Activated naive CD8-positive, alpha-beta T cell treated with anti-CD3 and anti-CD28 coated beads for 36 hours (primary cell): ENCODE measurements around the gene EPHA1. TPM values are rescaled to one million over a fixed set of nuclear protein-coding genes. Genes with fewer than 3 reads are reported as not detected.

Experiments
- DNase-seq: peaks from one replicate; pipeline ENCODE4 v3.0.0; 2021
- H3K27ac Mint-ChIP-seq: one replicate; pipeline ENCODE4 v1.8.0; 2022; ENCODE audit warnings: mild to moderate bottlenecking, moderate library complexity, mixed read lengths
- H3K27me3 Mint-ChIP-seq: one replicate; pipeline ENCODE4 v1.8.0; 2022; ENCODE audit warnings: mild to moderate bottlenecking, mixed read lengths
- H3K36me3 Mint-ChIP-seq: one replicate; pipeline ENCODE4 v1.8.0; 2021; ENCODE audit warnings: mild to moderate bottlenecking, mixed read lengths
- H3K4me1 Mint-ChIP-seq: one replicate; pipeline ENCODE4 v1.8.0; 2021; ENCODE audit warnings: mixed read lengths
- H3K4me3 Mint-ChIP-seq: one replicate; pipeline ENCODE4 v1.8.0; 2022; ENCODE audit warnings: mild to moderate bottlenecking, moderate library complexity, mixed read lengths
- H3K9me3 Mint-ChIP-seq: one replicate; pipeline ENCODE4 v1.8.0; 2022; ENCODE audit warnings: mixed read lengths
- total RNA-seq, 2 experiments: library from RNA; stranded (reverse); gene quantifications; one replicate each; pipeline ENCODE4 v1.2.3, GENCODE V29; 2021

The EPHA1 gene
- total RNA-seq, 2 experiments from 2014 or later, result 2.3 to 3.4 TPM

DNA sequence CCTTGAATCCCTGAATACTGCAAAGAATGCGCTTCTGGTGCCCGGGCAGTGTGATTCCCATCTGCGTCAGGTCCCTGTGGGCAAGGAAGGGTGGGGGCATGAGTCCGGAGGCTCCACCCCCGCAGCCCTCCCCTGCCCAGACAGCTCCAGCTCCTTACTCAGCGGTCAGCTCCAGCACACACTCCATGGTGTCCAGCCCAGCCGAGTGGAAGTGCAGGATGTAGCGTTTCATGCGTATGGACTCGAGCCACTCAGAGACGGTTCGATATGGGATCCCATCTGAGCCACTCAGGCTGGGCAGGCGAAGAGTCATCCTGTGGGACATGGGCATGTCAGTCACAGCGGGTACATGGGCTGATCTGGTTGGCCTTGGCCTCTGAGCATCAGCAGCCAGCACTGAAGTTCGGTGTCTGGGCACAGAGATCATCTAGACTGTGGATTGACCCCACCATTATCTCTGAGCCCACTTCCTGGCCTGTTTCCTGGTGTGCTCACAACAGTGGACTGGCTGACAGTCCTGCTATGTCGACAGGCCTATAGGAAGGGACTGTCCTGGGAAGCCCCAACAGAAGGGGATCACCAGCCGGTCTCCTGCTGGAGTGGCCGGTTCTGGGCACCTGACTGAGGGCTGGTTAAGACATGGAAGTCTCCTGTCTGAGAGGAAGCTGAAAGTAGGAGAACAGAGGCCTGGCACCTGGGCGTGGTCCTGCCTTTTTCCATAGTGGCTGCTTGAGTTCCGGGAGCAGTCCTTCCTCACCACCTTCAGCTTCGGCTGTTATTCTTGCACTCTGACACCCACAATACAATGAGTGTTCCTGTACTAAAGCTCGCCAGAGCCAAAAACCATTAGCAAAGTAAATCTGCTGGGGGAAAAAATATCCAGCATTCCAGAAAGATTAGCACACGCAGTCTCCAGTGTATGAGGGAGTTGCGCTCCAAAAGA is 16.9 kb downstream of the EPHA1 start:
- peaks cover 10% of the 10 kb centered on the region for H3K36me3 Mint-ChIP-seq

DNA sequence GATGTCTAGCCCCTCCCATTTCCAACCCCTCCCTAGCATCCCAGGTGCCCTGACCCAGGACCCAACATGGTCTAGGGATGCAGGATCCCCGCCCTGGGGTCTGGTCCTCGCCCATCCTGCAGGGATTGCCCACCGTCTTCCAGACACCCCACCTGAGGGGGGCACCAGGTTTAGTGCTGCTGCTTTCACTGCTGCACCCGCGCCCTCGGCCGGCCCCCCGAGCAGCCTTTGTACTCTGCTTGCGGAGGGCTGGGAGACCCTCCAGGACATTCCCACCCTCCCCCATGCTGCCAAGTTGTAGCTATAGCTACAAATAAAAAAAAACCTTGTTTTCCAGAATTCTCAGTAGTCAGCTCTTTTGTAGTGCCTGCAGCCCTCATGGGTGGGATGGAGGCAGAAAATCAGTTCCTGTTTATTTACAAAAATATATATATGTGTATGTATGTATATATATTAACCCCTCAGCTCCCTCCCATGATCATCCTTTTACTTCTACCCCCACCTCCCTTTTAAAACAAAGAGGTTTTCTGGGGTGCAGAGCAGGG is 17.8 kb downstream of the EPHA1 start:
- Mint-ChIP-seq H3K27ac (no peak overlapping the region), H3K4me3 (no peak overlapping the region), H3K36me3 (peaks cover 10% of the 10 kb centered on the region), H3K9me3 (no peaks in the 10 kb centered on the region), H3K27me3 (no peaks in the 10 kb centered on the region), H3K4me1 (peaks cover 15% of the 10 kb centered on the region)
- DNase-seq, result no peak

More for the DNA sequence above, 16.9 kb downstream of the EPHA1 start:
- H3K27me3 Mint-ChIP-seq, result no peaks in the 10 kb centered on the region
- no peak overlapping the region for H3K4me3 Mint-ChIP-seq
- no peak for DNase-seq
- no peak overlapping the region for H3K27ac Mint-ChIP-seq
- peaks cover 15% of the 10 kb centered on the region for H3K4me1 Mint-ChIP-seq
- H3K9me3 Mint-ChIP-seq, result no peaks in the 10 kb centered on the region

DNA sequence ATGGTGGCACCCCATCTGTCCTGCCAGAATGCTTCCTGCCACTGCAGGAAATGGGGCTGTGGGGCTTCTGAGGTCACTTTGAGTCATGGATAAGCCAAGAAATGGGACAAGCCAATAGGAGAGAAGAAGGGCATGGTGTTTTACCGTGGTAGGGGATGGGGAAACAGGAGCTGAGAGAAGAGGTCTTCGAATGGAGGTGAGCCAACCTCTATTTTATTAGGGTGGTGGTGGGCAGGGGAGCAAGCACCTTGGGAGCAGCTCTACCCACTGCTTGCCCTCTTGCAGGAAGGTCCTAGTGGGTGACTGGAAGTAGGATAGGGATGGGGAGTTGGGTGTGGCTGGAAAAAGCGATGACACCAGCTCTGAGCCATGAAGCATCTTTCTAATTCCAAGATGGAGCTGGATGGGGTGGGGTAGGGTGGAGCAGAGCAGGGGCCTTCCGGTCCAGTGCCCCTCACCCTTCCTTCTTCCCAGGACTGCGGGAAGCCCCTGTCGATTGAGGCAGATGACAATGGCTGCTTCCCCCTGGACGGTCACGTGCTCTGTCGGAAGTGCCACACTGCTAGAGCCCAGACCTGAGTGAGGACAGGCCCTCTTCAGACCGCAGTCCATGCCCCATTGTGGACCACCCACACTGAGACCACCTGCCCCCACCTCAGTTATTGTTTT is 18.4 kb downstream of the EPHA1 start:
- peak overlapping the region; percentile 57 for H3K27ac Mint-ChIP-seq
- no peaks in the 10 kb centered on the region for H3K27me3 Mint-ChIP-seq
- peaks cover 15% of the 10 kb centered on the region for H3K4me1 Mint-ChIP-seq
- DNase-seq, result no peak
- H3K4me3 Mint-ChIP-seq, result no peak overlapping the region
- H3K9me3 Mint-ChIP-seq, result no peaks in the 10 kb centered on the region
- peaks cover 10% of the 10 kb centered on the region for H3K36me3 Mint-ChIP-seq

DNA sequence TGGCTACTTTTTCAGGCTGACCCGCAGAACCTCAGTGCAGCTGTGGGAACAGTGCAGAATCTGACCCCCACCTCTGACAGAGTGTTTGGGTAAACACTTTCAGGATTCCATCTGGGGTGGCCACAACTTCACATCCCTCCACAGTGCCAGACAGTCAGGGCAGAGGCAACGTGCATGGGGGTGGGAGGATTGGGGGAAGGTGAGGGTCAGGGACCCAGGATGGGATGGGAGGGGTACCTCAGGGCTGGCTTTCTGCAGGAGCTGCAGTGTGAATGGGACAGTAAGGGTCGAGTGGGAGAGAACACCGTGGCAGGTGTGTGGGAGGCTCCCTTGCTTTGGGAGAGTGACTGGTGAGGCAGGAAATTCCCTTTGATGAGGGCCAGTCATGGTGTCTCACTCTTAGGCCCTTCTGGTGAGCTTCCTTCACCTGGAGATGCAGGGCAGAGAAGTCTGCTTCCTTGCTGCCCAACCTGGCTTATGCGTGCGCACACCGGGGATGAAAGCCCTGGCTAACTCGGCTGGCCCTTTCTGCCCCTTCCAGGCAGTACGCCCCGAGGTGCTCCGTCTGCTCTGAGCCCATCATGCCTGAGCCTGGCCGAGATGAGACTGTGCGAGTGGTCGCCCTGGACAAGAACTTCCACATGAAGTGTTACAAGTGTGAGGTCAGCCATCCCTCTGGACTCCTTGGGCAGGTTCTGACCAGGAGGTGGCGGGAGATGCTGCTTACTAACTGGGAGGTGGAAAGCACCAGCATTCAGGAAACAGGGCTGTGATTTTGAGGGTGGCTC is 19.1 kb downstream of the EPHA1 start:
- no peaks in the 10 kb centered on the region for H3K27me3 Mint-ChIP-seq
- no peak overlapping the region for H3K4me3 Mint-ChIP-seq
- H3K27ac Mint-ChIP-seq, result peak overlapping the region; percentile 59
- peaks cover 9% of the 10 kb centered on the region for H3K4me1 Mint-ChIP-seq
- no peak for DNase-seq
- H3K9me3 Mint-ChIP-seq, result no peaks in the 10 kb centered on the region
- H3K36me3 Mint-ChIP-seq, result peaks cover 10% of the 10 kb centered on the region

DNA sequence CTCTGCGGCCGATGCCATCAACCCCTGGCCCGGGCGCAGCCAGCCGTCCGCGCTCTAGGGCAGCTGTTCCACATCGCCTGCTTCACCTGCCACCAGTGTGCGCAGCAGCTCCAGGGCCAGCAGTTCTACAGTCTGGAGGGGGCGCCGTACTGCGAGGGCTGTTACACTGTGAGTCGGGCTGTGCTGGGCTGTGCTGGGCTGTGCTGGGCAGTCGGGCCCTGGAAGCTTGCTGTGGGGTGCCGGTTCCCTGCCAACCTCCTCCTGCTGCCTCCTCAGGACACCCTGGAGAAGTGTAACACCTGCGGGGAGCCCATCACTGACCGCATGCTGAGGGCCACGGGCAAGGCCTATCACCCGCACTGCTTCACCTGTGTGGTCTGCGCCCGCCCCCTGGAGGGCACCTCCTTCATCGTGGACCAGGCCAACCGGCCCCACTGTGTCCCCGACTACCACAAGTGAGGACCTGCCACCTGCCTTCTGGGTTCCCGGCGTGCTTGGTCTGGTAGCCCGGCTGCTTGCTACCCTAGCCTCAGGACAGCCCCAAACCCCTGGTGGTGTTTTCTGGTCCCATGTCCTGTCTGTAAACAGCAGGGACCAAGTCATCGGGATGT is 20.1 kb downstream of the EPHA1 start:
- Mint-ChIP-seq H3K4me1 (peaks cover 9% of the 10 kb centered on the region), H3K4me3 (no peak overlapping the region), H3K27me3 (no peaks in the 10 kb centered on the region), H3K27ac (peak overlapping the region; percentile 20), H3K36me3 (peaks cover 8% of the 10 kb centered on the region), H3K9me3 (no peaks in the 10 kb centered on the region)
- DNase-seq, result no peak

DNA sequence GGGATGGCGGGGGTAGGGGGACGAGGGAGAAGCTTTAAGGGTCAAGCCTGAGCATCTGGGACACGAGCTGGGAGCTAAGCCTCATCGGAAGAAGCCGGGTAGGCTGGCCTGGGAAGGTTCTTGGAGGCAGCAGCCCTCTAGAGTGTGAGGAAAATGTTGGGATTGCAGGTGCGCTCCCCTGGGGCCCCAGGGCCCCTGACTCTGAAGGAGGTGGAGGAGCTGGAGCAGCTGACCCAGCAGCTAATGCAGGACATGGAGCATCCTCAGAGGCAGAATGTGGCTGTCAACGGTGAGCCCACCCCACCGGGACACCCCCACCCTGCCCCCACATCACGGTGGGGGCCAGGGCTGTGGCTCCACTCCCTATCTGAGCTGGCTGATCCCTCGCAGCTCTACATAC is 20.6 kb downstream of the EPHA1 start:
- Mint-ChIP-seq H3K4me1 (peaks cover 10% of the 10 kb centered on the region), H3K36me3 (peaks cover 10% of the 10 kb centered on the region), H3K27me3 (no peaks in the 10 kb centered on the region), H3K27ac (no peak overlapping the region), H3K9me3 (no peaks in the 10 kb centered on the region), H3K4me3 (no peak overlapping the region)
- no peak for DNase-seq

DNA sequence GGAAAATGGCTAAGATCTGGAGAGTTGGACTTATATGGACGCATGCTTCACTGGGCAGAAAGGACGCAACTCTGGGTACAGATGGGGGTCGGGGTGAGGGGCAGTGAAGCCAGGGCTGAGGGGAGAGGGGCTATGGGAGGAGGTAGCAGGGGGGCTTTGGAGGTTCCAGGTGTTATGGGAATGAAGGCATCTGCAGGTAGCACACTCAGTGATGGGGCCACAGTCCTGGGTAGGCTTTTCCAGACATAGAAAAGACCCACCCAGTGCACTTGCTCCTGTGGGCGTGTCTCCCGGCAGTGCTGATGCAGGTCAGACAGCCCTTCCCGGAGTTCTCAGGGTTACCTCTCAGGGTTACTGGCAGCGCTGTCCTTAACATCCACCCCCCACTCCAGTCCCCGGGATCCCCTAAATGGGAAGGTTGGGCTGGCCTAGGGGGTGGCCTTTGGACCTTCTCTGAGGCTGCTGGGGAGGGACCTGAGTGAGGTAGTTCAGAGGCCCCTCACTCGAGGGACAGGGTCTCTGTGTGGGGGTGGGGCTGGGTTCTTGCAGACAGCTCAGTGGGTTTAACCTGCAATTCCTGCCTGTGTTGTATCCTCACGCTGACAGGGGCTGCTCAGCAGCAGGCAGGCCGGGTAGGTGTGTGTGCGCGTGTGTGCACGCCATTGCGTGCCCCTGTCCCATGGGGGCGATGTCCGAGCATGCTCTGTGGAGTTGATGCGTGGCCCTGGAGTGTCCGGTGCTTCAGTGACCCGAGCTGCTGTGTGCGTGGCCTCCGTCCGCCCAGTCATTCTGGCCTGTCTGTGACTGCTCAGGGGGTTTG is 21.3 kb downstream of the EPHA1 start:
- Mint-ChIP-seq H3K9me3 (no peaks in the 10 kb centered on the region), H3K4me3 (no peak overlapping the region)

DNA sequence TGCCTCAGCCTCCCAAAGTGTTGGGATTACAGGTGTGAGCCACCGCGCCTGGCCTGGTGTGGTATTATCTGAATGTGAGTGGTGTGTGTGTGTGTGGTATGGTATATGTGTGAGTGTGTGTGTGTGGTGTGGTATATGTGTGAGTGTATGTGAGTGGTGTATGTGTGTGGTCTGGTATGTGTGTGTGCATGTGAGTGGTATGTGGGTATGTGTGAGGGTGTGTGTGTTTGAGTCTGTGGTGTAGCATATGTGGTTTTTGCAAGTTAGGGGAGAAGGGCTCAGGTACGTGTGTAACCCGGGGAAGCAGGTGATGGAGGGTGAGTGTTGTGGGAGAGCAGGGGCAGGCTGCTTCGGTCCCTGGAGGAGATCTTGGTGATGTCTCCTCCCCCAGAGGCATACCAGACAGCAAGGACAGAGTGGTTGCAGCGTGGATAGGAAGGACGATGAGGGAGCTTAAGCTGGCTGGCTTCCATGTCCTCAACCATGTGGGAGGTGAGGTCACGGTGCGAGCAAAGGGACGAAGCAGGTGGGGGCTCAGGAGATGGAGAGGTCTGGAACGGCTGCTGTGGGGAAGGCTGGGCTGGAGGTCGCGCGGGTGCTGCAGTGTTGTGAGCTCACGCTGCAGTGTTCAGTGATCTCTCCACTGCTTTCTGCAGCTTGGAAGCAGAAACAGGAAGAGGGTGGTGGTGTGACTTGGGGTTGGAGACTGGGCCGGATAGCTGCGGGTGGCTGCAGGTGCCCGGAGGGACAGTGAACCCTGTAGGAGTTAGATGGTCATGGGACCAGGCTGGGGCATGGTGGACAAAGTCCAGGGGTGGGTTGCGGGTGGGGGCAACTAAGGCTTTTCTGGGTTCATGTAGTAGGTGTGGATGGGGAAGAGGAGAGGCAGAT is 22.5 kb downstream of the EPHA1 start:
- H3K27ac Mint-ChIP-seq, result no peak overlapping the region
- H3K4me1 Mint-ChIP-seq, result peaks cover 18% of the 10 kb centered on the region
- peak; percentile 29 for DNase-seq
- peaks cover 15% of the 10 kb centered on the region for H3K36me3 Mint-ChIP-seq
- H3K9me3 Mint-ChIP-seq, result no peaks in the 10 kb centered on the region
- no peak overlapping the region for H3K4me3 Mint-ChIP-seq
- H3K27me3 Mint-ChIP-seq, result no peaks in the 10 kb centered on the region

More for the DNA sequence above, 21.3 kb downstream of the EPHA1 start:
- DNase-seq, result no peak
- Mint-ChIP-seq H3K36me3 (peaks cover 15% of the 10 kb centered on the region), H3K4me1 (peaks cover 17% of the 10 kb centered on the region), H3K27ac (no peak overlapping the region), H3K27me3 (no peaks in the 10 kb centered on the region)

DNA sequence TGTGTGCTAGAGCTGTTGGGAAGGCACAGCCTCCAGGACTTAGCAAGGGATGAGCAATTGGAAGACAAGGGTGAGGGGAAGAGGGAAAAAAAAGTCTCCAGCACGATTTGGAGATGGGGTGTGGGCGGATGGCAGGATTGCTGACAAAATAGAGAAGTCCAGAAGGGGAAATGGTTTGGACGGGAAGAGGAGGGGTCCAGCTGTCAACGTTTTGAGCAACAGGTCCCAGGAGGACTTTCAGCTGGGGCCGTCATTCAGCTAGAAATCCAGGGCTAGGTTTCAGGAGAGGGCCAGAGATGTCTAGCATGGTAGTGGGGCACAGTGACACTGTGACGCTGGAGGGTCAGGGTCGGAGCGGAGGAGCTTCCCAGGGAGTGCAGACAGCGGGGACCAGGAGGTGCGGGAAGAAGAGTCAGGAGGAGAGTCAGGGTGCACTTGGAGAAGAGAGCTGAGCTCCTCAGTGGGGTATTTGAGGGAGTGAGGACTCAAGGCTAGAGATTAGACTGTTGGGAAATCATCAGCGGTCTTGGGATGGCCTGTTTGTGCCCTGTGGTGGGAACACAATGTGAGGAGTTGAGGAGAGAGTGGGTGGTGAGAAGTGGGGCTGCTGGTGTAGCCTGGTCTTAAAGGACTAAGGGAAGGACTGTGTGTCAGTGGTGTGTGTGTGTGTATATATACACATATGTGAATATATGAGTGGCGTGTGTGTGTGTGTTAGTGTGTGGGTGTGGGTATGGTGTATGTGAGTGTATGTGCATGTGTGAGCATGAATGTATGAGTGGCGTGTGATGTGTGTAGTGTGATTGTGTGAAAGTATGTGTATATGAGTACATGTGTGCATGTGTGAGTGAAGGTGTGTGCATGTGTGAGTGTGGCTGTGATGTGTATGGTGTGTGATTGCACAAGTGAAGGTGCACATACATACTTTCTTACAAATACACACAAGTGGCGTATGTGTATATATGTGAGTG is 23.7 kb downstream of the EPHA1 start:
- Mint-ChIP-seq H3K4me3 (no peak overlapping the region), H3K9me3 (no peaks in the 10 kb centered on the region), H3K4me1 (peaks cover 15% of the 10 kb centered on the region), H3K27me3 (no peaks in the 10 kb centered on the region), H3K36me3 (peaks cover 13% of the 10 kb centered on the region), H3K27ac (no peak overlapping the region)
- no peak for DNase-seq

DNA sequence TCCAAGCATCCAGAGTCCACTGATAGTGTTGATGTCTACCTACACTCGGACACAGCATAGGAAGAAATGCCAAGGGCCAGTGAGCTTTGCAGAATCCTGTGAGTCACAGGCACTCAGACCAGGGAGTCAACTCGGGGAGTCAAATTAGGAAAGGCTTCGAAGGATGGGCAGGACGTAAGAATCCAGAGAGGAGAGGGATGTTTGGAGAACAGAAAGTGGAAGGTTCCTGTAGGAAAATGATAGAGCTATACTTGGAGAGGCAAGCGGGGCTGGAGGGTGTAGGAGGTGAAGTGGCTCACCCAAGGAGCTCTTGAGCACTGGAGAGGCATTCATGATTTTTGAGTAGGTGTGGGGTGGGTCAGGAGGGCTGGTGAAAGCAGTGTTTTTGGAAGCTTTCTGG is 24.5 kb downstream of the EPHA1 start:
- no peak overlapping the region for H3K27ac Mint-ChIP-seq

DNA sequence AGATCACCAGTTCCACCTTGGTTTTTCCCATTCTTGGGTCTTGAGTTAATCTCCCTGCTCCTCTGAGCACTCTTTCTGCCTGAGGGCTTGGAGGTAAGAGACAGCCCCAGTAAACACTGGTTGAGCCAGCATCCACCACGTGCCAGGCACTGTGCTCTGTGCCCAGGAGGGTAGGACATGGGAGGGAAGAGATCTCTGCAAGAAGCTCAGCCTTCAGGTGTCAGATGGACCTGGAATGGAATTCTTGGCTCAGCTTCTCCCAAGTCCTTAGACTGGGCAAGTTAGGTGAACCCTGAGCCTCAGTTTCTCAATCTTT is 25.1 kb downstream of the EPHA1 start:
- peaks cover 8% of the 10 kb centered on the region for H3K36me3 Mint-ChIP-seq
- no peaks in the 10 kb centered on the region for H3K27me3 Mint-ChIP-seq
- H3K4me3 Mint-ChIP-seq, result no peak overlapping the region
- no peak overlapping the region for H3K27ac Mint-ChIP-seq
- no peaks in the 10 kb centered on the region for H3K9me3 Mint-ChIP-seq
- H3K4me1 Mint-ChIP-seq, result peaks cover 20% of the 10 kb centered on the region
- no peak for DNase-seq

More for the DNA sequence above, 24.5 kb downstream of the EPHA1 start:
- DNase-seq, result no peak
- no peaks in the 10 kb centered on the region for H3K9me3 Mint-ChIP-seq
- H3K27me3 Mint-ChIP-seq, result no peaks in the 10 kb centered on the region
- peaks cover 8% of the 10 kb centered on the region for H3K36me3 Mint-ChIP-seq
- peaks cover 14% of the 10 kb centered on the region for H3K4me1 Mint-ChIP-seq
- no peak overlapping the region for H3K4me3 Mint-ChIP-seq
